GM13976 (cell line): ENCODE results near the gene MYH6.
"Not testable (repeated sequence)": the region's sequence is repeated elsewhere in the genome, so short reads cannot be mapped to it uniquely, and the experiment has no call there.

Source experiments
- DNase-seq: peaks from one replicate; pipeline ENCODE4 v3.0.0; 2012; ENCODE audit warnings: low spot score
- CTCF ChIP-seq: IDR thresholded peaks from 2 replicates; pipeline ENCODE4 v1.5.1; 2012; ENCODE audit warnings: borderline replicate concordance, mild to moderate bottlenecking; ENCODE audit not compliant: insufficient read depth; ENCODE audit errors: extremely low read depth, missing control alignments, control extremely low read depth
- in situ Hi-C: fragments of 300-500 bp; cut with MboI; formaldehyde crosslinking; loops from one replicate; pipeline ENCODE4 v1.12.0; 2022; ENCODE audit warnings: low sequenced_read_pairs, mixed read lengths, inconsistent platforms; ENCODE audit not compliant: unreplicated experiment

The MYH6 gene

GRCh38 chr14:23430016-23430722 lies 22.1 kb upstream of the MYH6 start:
- DNase-seq: no peak
- no peak for TF ChIP-seq CTCF
- in situ Hi-C loops: no loop called here

- no peak for DNase-seq
- in situ Hi-C loops: no loop called here
- TF ChIP-seq CTCF: no peak
Observed at GRCh38 chr14:23428686-23429495, 20.8 kb upstream of the MYH6 start.

GRCh38 chr14:23425798-23426197 lies 17.7 kb upstream of the MYH6 start:
- in situ Hi-C loops, DNase-seq: not testable (repeated sequence)

GRCh38 chr14:23425169-23425568 lies 17.1 kb upstream of the MYH6 start:
- no peak for TF ChIP-seq CTCF
- no peak for DNase-seq
- in situ Hi-C loops: no loop called here

- TF ChIP-seq CTCF: no peak
- in situ Hi-C loops: no loop called here
- no peak for DNase-seq
Observed at GRCh38 chr14:23423657-23424056, 15.6 kb upstream of the MYH6 start.

GRCh38 chr14:23421594-23421993 lies 13.5 kb upstream of the MYH6 start:
- no peak for TF ChIP-seq CTCF
- in situ Hi-C loops: no loop called here
- no peak for DNase-seq

- in situ Hi-C loops, DNase-seq: not testable (repeated sequence)
Observed at GRCh38 chr14:23419646-23420045, 11.6 kb upstream of the MYH6 start.

- TF ChIP-seq CTCF: no peak
- in situ Hi-C loops: no loop called here
- DNase-seq: no peak
Observed at GRCh38 chr14:23418021-23418420, 9.9 kb upstream of the MYH6 start.

GRCh38 chr14:23417269-23417668 lies 9.2 kb upstream of the MYH6 start:
- in situ Hi-C loops, DNase-seq: not testable (repeated sequence)
